Colonic mucosa (tissue), 4 donors: ENCODE data around the gene TMEM94. TPM values are rescaled to one million over a fixed set of nuclear protein-coding genes. Genes with fewer than 3 reads are reported as not detected.
A peak's percentile ranks its signal among the peaks of the same experiment; 100 is the strongest.

Source experiments
- DNase-seq: peaks from one replicate; pipeline ENCODE4 v3.0.0-alpha.2; 2020
- H3K27ac ChIP-seq: fragments of 200-600 bp; one replicate; pipeline ENCODE4 v1.8.0; 2021
- H3K27me3 ChIP-seq: fragments of 200-600 bp; one replicate; pipeline ENCODE4 v1.8.0; 2021
- H3K36me3 ChIP-seq: fragments of 200-600 bp; one replicate; pipeline ENCODE4 v1.8.0; 2021
- H3K4me1 ChIP-seq: fragments of 200-600 bp; one replicate; pipeline ENCODE4 v1.8.0; 2021; ENCODE audit warnings: mild to moderate bottlenecking
- H3K4me3 ChIP-seq: fragments of 200-600 bp; one replicate; pipeline ENCODE4 v1.8.0; 2021
- H3K9ac ChIP-seq, 2 donors: one replicate each; pipeline ENCODE4 v1.7.0; 2013; ENCODE audit warnings: control low read depth in 2 of 2, low read depth in 2 of 2, low read length in 2 of 2
- H3K9me3 ChIP-seq: fragments of 200-600 bp; one replicate; pipeline ENCODE4 v1.8.0; 2021
- intact Hi-C: fragments of 100-400 bp; cut with DNase I; formaldehyde crosslinking; loops from one replicate; pipeline ENCODE4 v1.14.1; 2022
- total RNA-seq, 2 donors: library from RNA; stranded (reverse); fragmentation: NEBNext Ultra II Directional in 1 of 2; extraction: Animal tissue kit (Norgen Biotek cat#: 25700) in 1 of 2; gene quantifications; one replicate each; pipeline ENCODE4 v1.2.1, GENCODE V29; 2021
- TF ChIP-seq, protein P1 (sequence below): fragments of 200-600 bp; IDR thresholded peaks from one replicate; pipeline ENCODE4 v1.8.0; 2022; ENCODE audit warnings: antibody characterized with exemption, mild to moderate bottlenecking
- donor health status: healthy.
- donor health status: DM: no; HTN: no; CAD: no.
- donor health status: DM: no; HTN: no; CAD: no.

Gene TMEM94
- total RNA-seq, 2 donors from 2014 or later, result 88.3 to 95.7 TPM

DNA sequence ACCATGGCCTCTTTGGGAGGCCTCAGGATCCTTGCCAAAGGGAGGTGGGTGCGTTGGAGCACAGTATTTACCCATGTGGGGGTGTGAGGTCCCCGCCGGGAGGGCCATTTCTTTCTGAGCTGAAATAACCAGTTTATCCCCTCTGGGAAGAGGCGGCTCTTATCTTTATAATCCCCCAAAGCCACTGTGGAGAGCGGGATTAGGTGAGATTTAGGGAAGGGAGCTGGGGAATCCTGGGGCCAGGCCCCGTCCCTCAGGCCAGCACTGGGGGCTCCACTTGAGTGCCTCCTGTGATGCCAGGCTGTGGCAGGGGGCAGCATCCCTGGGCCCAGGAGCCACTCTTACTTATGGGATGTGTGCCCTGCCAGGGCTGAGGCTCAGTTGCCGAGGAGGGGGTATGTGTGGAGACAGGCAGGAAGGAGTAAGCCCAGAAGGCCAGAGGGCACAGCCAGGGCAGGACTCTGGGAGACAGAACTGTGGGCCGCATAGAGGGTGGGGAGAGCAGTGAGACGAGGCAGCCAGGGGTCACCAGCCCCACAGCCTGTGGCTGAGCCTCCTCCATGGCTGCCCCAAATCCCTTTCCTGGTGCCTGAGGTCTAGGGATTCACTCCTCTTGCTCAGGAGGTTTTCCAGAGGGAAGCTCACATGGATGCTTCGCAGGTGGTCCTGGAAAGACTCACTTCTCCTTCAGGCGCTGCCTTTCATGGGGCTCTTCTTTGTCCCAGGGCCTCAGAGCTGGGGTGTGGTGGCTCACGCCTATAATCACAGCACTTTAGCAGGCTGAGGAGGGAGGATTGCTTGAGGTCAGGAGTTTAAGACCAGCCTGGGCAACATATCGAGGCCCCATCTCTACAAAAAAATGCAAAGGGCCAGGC lies 25.0 kb downstream of the TMEM94 start:
- Histone ChIP-seq H3K4me1 (peaks cover 5% of the 10 kb centered on the region), H3K36me3 (no peaks in the 10 kb centered on the region), H3K4me3 (no peak overlapping the region), H3K27ac (no peak overlapping the region), H3K9me3 (no peaks in the 10 kb centered on the region), H3K27me3 (no peaks in the 10 kb centered on the region), H3K9ac (no peak overlapping the region)
- TF ChIP-seq, protein P1, sequence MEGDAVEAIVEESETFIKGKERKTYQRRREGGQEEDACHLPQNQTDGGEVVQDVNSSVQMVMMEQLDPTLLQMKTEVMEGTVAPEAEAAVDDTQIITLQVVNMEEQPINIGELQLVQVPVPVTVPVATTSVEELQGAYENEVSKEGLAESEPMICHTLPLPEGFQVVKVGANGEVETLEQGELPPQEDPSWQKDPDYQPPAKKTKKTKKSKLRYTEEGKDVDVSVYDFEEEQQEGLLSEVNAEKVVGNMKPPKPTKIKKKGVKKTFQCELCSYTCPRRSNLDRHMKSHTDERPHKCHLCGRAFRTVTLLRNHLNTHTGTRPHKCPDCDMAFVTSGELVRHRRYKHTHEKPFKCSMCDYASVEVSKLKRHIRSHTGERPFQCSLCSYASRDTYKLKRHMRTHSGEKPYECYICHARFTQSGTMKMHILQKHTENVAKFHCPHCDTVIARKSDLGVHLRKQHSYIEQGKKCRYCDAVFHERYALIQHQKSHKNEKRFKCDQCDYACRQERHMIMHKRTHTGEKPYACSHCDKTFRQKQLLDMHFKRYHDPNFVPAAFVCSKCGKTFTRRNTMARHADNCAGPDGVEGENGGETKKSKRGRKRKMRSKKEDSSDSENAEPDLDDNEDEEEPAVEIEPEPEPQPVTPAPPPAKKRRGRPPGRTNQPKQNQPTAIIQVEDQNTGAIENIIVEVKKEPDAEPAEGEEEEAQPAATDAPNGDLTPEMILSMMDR, result no peak
- DNase-seq, result no peak
- intact Hi-C loops, result no loop called here

DNA sequence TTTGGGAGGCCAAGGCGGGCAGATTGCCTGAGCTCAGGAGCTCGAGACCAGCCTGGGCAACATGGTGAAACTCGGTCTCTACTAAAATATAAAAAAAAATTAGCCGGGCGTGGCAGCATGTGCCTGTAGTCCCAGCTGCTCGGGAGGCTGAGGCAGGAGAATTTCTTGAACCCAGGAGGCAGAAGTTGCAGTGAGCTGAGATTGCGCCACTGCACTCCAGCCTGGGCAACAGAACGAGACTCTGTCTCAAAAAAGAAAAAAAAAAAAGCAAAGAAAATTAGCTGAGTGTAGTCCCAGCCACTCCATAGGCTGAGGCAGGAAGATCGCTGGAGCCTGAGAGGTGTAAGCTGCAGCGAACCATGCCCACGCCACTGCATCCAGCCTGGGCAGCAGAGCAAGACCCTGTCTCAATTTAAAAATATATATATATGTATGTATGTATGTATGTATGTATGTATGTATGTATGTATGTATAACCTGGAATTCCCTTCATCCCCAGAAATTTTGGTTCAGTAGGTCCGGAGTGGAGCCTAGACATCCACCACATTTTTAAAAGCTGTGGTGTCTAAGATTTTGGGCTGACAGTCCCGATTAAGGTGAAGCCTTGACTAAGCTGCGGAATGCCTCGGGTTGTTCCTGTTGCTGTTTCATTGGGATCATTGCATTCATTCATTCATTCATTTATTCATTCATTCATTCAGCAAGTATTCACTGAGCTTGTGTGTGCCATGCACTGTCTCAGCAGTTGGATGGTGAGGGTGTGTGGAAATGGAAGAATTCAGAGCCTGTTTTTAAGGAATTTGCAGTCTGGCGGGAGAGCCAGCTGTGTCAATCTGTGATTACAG lies 25.9 kb downstream of the TMEM94 start:
- Histone ChIP-seq H3K27ac (no peak overlapping the region), H3K27me3 (no peaks in the 10 kb centered on the region), H3K4me3 (no peak overlapping the region), H3K4me1 (no peaks in the 10 kb centered on the region), H3K9me3 (no peaks in the 10 kb centered on the region), H3K9ac (no peak overlapping the region), H3K36me3 (no peaks in the 10 kb centered on the region)
- intact Hi-C loops, result no loop called here
- no peak for DNase-seq
- TF ChIP-seq, protein P1, result no peak

DNA sequence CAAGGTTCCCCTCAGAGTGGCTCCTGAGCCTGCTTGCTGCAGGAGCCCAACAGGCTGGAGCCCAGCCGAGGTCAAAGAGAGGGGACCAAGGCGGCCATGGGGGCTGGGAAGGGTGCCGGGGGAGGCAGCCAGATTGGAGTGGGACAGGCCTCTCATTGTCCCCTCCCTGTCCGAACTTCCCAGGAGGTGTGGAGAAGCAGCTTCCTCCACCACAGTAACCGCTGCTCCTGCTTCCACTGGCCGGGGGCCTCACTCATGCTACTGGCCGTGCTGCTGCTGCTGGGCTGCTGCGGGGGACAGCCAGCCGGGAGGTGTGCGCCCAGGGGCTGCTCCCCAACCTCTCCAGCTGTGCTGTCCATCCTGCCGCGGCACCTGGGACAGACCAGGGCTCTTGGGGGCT lies 29.3 kb downstream of the TMEM94 start:
- no peak for DNase-seq
- H3K9me3 ChIP-seq, result no peaks in the 10 kb centered on the region
- H3K9ac ChIP-seq, result no peak overlapping the region
- peaks cover 11% of the 10 kb centered on the region for H3K4me1 ChIP-seq
- H3K4me3 ChIP-seq, result no peak overlapping the region
- intact Hi-C loops, result no loop called here
- no peaks in the 10 kb centered on the region for H3K27me3 ChIP-seq
- TF ChIP-seq, protein P1, result no peak
- no peaks in the 10 kb centered on the region for H3K36me3 ChIP-seq
- H3K27ac ChIP-seq, result no peak overlapping the region

DNA sequence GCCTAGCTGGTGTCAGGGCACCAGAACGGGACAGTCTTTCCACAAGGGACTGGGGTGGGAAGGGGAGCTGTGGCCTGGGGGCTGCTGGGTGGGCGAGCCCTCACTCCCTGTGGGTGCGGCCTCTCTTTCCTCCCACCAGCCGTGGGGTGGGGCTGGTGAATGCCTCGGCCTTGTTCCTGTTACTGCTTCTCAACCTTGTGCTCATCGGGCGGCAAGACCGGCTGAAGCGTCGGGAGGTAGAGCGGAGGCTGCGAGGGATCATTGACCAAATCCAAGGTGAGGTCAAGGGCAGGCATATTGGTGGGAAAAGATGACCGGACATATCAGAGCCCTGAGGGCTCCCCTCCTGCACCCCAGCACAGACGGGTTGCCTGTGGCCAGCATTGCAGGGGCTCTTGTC lies 29.7 kb downstream of the TMEM94 start:
- TF ChIP-seq, protein P1, result no peak
- peaks cover 11% of the 10 kb centered on the region for H3K4me1 ChIP-seq
- no peaks in the 10 kb centered on the region for H3K36me3 ChIP-seq
- no peaks in the 10 kb centered on the region for H3K9me3 ChIP-seq
- H3K4me3 ChIP-seq, result no peak overlapping the region
- no peak overlapping the region for H3K9ac ChIP-seq
- no peaks in the 10 kb centered on the region for H3K27me3 ChIP-seq
- no peak overlapping the region for H3K27ac ChIP-seq
- intact Hi-C loops, result no loop called here
- DNase-seq, result no peak

DNA sequence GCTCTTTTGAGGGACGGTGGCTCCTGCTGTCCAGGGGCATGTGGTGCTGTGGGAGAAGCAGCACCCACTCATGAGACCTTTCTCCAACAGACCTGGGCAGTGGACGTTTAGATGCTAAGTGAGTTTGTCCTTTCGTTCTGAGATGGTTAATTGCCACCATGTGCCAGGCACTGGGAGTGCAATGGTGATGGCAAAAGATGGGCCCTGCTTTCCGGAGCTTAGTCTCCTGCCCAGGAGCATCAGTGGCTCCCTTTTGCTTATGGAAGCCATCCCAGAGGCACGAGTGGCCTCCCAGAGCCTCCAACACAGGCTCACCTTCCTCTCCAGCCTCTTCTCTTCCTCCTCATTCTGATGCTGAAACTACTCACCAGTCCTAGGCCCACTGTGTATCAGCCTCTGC lies 30.5 kb downstream of the TMEM94 start:
- H3K9me3 ChIP-seq, result no peaks in the 10 kb centered on the region
- DNase-seq, result no peak
- H3K4me3 ChIP-seq, result no peak overlapping the region
- peaks cover 11% of the 10 kb centered on the region for H3K4me1 ChIP-seq
- no peak overlapping the region for H3K9ac ChIP-seq
- no peaks in the 10 kb centered on the region for H3K27me3 ChIP-seq
- no peaks in the 10 kb centered on the region for H3K36me3 ChIP-seq
- TF ChIP-seq, protein P1, result no peak
- H3K27ac ChIP-seq, result peak overlapping the region; percentile 22
- intact Hi-C loops, result no loop called here
